ENCODE measurements around the gene ANHX. TPM values are rescaled to one million over a fixed set of nuclear protein-coding genes. Genes with fewer than 3 reads are reported as not detected.
"Not testable (repeated sequence)": the region's sequence is repeated elsewhere in the genome, so short reads cannot be mapped to it uniquely, and the experiment has no call there.

The ANHX gene
- total RNA-seq (not detected), polyA plus RNA-seq (not detected)
- long read RNA-seq, donor 1: 0 reads
- long read RNA-seq, donor 2: 0 reads

DNA sequence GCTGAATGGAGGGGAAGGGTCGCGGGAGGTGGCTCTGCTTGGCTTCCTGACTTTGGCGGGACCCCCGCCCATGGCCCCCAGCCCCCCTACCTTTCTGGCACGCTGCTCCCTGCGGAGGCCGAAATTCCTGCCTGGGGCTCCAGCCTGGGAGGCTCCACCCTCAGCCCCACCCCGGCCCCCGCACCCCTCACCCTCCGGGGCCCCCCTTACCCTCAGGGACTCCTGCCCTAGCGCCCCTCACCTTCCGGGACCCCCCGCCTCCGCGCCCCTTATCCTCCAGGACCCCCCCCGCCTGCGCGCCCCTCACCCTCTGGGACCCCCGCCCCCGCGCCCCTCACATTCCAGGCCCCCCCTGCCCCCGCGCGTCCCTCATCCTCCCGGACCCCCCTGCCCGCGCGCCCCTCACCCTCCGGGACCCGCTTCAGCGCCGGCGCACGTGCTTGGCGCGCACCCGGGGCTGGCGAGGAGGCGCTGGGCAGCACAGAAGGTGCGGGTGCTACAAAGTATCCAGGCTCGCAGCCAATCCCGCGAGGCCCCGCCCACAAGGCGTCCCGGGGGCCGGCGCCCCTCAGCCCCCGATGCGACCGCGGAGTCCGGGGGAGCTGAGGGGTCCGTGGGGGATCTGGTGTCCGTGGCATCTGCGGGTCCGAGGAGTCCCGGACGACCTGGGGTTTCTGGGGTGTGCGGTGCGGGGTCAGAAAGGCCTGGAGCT, at the start of gene ANHX:
ANHX (minus strand) TSS at position 477 of the 712 bp plus-strand sequence. CDS start 1,521 bp downstream, outside the sequence.
- no peak for DNase-seq
- Histone ChIP-seq H3K27ac (ENCODE audit: low read depth in 1 of 2, low read length in 2 of 2) (no peak within 1 kb of the TSS), H3K9me3 (ENCODE audit: control insufficient read depth, low read length) (no peaks in the 10 kb centered on the region), H3K27me3 (ENCODE audit: control insufficient read depth in 1 of 2, insufficient read depth in 2 of 2, low read length in 1 of 2) (no peaks in the 10 kb centered on the region), H3K4me3 (ENCODE audit: low read length in 2 of 2) (no peak within 1 kb of the TSS), H3K36me3 (ENCODE audit: control insufficient read depth in 1 of 2, insufficient read depth in 2 of 2, low read length in 1 of 2) (no peaks in the 10 kb centered on the region), H3K4me1 (ENCODE audit: control insufficient read depth in 1 of 2, insufficient read depth in 2 of 2, low read length in 2 of 2) (no peaks in the 10 kb centered on the region)
- no peak for ATAC-seq (ENCODE audit: low FRiP score)
- WGBS, 2 donors: 37 to 44% methylated on average over 41 to 61 of the region's 61 CpGs
- intact Hi-C loops (cut with DNase I): no loop called here

DNA sequence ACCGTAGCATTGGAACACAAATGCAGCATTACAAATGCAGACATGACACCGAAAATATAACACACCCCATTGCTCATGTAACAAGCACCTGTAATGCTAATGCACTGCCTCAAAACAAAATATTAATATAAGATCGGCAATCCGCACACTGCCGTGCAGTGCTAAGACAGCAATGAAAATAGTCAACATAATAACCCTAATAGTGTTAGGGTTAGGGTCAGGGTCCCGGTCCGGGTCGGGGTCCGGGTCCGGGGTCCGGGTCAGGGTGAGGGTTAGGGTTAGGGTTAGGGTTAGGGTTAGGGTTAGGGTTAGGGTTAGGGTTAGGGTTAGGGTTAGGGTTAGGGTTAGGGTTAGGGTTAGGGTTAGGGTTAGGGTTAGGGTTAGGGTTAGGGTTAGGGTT, 29.0 kb upstream of the ANHX start:
- H3K9me3 ChIP-seq (ENCODE audit: control insufficient read depth, low read length); H3K36me3 ChIP-seq (ENCODE audit: control insufficient read depth in 1 of 2, insufficient read depth in 2 of 2, low read length in 1 of 2); H3K27ac ChIP-seq (ENCODE audit: low read depth in 1 of 2, low read length in 2 of 2); H3K4me1 ChIP-seq (ENCODE audit: control insufficient read depth in 1 of 2, insufficient read depth in 2 of 2, low read length in 2 of 2); H3K4me3 ChIP-seq (ENCODE audit: low read length in 2 of 2); intact Hi-C loops (cut with DNase I); DNase-seq; H3K27me3 ChIP-seq (ENCODE audit: control insufficient read depth in 1 of 2, insufficient read depth in 2 of 2, low read length in 1 of 2); ATAC-seq (ENCODE audit: low FRiP score): not testable (repeated sequence)
- WGBS, 2 donors: 92 to 94% methylated on average over 11 of the region's 11 CpGs

DNA sequence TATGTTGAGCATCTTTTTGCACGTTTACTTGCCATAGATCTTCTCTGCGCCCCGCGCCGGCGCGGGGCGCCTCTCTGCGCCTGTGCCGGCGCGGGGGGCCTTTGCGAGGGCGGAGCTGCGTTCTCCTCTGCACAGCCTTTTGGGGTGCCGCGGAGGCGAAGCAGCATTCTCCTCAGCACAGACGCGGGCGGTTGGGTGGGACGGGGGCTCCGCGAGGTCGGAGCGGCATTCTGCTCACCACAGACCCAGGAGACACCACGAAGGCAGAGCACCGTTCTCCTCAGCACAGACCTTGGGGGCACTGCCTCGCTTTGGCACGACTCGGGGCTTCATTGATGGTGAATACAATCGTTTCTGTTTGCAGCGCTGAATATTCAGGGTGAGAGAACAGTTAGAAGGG, 28.5 kb upstream of the ANHX start:
- DNase-seq (no peak), ATAC-seq (ENCODE audit: low FRiP score) (no peak)
- 78 to 83% methylated on average over 33 of the region's 33 CpGs for WGBS, 2 donors
- Histone ChIP-seq H3K4me1 (ENCODE audit: control insufficient read depth in 1 of 2, insufficient read depth in 2 of 2, low read length in 2 of 2) (no peaks in the 10 kb centered on the region), H3K4me3 (ENCODE audit: low read length in 2 of 2) (no peak overlapping the region), H3K27ac (ENCODE audit: low read depth in 1 of 2, low read length in 2 of 2) (no peak overlapping the region), H3K9me3 (ENCODE audit: control insufficient read depth, low read length) (no peaks in the 10 kb centered on the region), H3K27me3 (ENCODE audit: control insufficient read depth in 1 of 2, insufficient read depth in 2 of 2, low read length in 1 of 2) (no peaks in the 10 kb centered on the region), H3K36me3 (ENCODE audit: control insufficient read depth in 1 of 2, insufficient read depth in 2 of 2, low read length in 1 of 2) (no peaks in the 10 kb centered on the region)
- intact Hi-C loops (cut with DNase I): no loop called here

- 32 to 41% methylated on average over 1 of the region's 1 CpG for WGBS, 2 donors
- Histone ChIP-seq H3K4me1 (ENCODE audit: control insufficient read depth in 1 of 2, insufficient read depth in 2 of 2, low read length in 2 of 2) (no peaks in the 10 kb centered on the region), H3K4me3 (ENCODE audit: low read length in 2 of 2) (no peak overlapping the region), H3K27me3 (ENCODE audit: control insufficient read depth in 1 of 2, insufficient read depth in 2 of 2, low read length in 1 of 2) (no peaks in the 10 kb centered on the region), H3K27ac (ENCODE audit: low read depth in 1 of 2, low read length in 2 of 2) (no peak overlapping the region), H3K9me3 (ENCODE audit: control insufficient read depth, low read length) (peaks cover 3% of the 10 kb centered on the region), H3K36me3 (ENCODE audit: control insufficient read depth in 1 of 2, insufficient read depth in 2 of 2, low read length in 1 of 2) (no peaks in the 10 kb centered on the region)
- no peak for DNase-seq
- intact Hi-C loops (cut with DNase I): no loop called here
- ATAC-seq (ENCODE audit: low FRiP score): no peak
Measured at GRCh38 chr12:133256321-133256720, 20.6 kb upstream of the ANHX start.

DNA sequence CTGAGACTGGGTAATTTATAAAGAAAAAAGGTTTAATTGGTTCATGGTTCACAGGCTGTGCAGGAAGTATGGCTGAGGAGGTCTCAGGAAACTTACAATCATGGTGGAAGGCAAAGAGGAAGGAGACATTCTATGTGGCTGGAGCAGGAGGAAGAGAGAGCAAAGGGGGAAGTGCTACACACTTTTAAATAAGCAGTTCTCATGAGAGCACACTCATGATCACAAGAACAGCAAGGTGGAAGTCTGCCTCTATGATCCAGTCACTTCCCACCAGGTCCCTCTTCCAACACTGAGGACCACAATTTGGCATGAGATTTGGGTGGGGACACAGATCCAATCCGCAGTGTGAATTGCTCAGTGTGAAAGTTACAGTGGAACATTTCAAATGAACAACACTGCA, 20.2 kb upstream of the ANHX start:
- WGBS, 2 donors: 26 to 27% methylated on average over 1 of the region's 1 CpG
- ATAC-seq (ENCODE audit: low FRiP score); H3K4me3 ChIP-seq (ENCODE audit: low read length in 2 of 2); DNase-seq; H3K9me3 ChIP-seq (ENCODE audit: control insufficient read depth, low read length); H3K27me3 ChIP-seq (ENCODE audit: control insufficient read depth in 1 of 2, insufficient read depth in 2 of 2, low read length in 1 of 2); intact Hi-C loops (cut with DNase I); H3K36me3 ChIP-seq (ENCODE audit: control insufficient read depth in 1 of 2, insufficient read depth in 2 of 2, low read length in 1 of 2); H3K4me1 ChIP-seq (ENCODE audit: control insufficient read depth in 1 of 2, insufficient read depth in 2 of 2, low read length in 2 of 2); H3K27ac ChIP-seq (ENCODE audit: low read depth in 1 of 2, low read length in 2 of 2): not testable (repeated sequence)

- H3K9me3 ChIP-seq (ENCODE audit: control insufficient read depth, low read length): peaks cover 3% of the 10 kb centered on the region
- no peaks in the 10 kb centered on the region for H3K36me3 ChIP-seq (ENCODE audit: control insufficient read depth in 1 of 2, insufficient read depth in 2 of 2, low read length in 1 of 2)
- H3K27ac ChIP-seq (ENCODE audit: low read depth in 1 of 2, low read length in 2 of 2): no peak overlapping the region
- intact Hi-C loops (cut with DNase I): no loop called here
- 58 to 65% methylated on average over 6 of the region's 6 CpGs for WGBS, 2 donors
- no peak for DNase-seq
- no peak overlapping the region for H3K4me3 ChIP-seq (ENCODE audit: low read length in 2 of 2)
- no peak for ATAC-seq (ENCODE audit: low FRiP score)
- no peaks in the 10 kb centered on the region for H3K4me1 ChIP-seq (ENCODE audit: control insufficient read depth in 1 of 2, insufficient read depth in 2 of 2, low read length in 2 of 2)
- no peaks in the 10 kb centered on the region for H3K27me3 ChIP-seq (ENCODE audit: control insufficient read depth in 1 of 2, insufficient read depth in 2 of 2, low read length in 1 of 2)
Measured at GRCh38 chr12:133251732-133252131, 16.1 kb upstream of the ANHX start.

GRCh38 chr12:133236556-133236955, 879 bp upstream of the ANHX start:
- DNase-seq: no peak
- 90 to 91% methylated on average over 12 of the region's 12 CpGs for WGBS, 2 donors
- Histone ChIP-seq H3K27ac (ENCODE audit: low read depth in 1 of 2, low read length in 2 of 2) (no peak overlapping the region), H3K27me3 (ENCODE audit: control insufficient read depth in 1 of 2, insufficient read depth in 2 of 2, low read length in 1 of 2) (no peaks in the 10 kb centered on the region), H3K4me3 (ENCODE audit: low read length in 2 of 2) (no peak overlapping the region), H3K4me1 (ENCODE audit: control insufficient read depth in 1 of 2, insufficient read depth in 2 of 2, low read length in 2 of 2) (no peaks in the 10 kb centered on the region), H3K9me3 (ENCODE audit: control insufficient read depth, low read length) (no peaks in the 10 kb centered on the region), H3K36me3 (ENCODE audit: control insufficient read depth in 1 of 2, insufficient read depth in 2 of 2, low read length in 1 of 2) (no peaks in the 10 kb centered on the region)
- no peak for ATAC-seq (ENCODE audit: low FRiP score)
- intact Hi-C loops (cut with DNase I): no loop called here

- no peak overlapping the region for H3K27ac ChIP-seq (ENCODE audit: low read depth in 1 of 2, low read length in 2 of 2)
- 29 to 45% methylated on average over 41 to 44 of the region's 44 CpGs for WGBS, 2 donors
- no peak for ATAC-seq (ENCODE audit: low FRiP score)
- H3K36me3 ChIP-seq (ENCODE audit: control insufficient read depth in 1 of 2, insufficient read depth in 2 of 2, low read length in 1 of 2): no peaks in the 10 kb centered on the region
- no peak overlapping the region for H3K4me3 ChIP-seq (ENCODE audit: low read length in 2 of 2)
- intact Hi-C loops (cut with DNase I): no loop called here
- DNase-seq: no peak
- no peaks in the 10 kb centered on the region for H3K27me3 ChIP-seq (ENCODE audit: control insufficient read depth in 1 of 2, insufficient read depth in 2 of 2, low read length in 1 of 2)
- no peaks in the 10 kb centered on the region for H3K9me3 ChIP-seq (ENCODE audit: control insufficient read depth, low read length)
- no peaks in the 10 kb centered on the region for H3K4me1 ChIP-seq (ENCODE audit: control insufficient read depth in 1 of 2, insufficient read depth in 2 of 2, low read length in 2 of 2)
Measured at GRCh38 chr12:133236144-133236543, 467 bp upstream of the ANHX start.

- intact Hi-C loops (cut with DNase I): no loop called here
- no peak for DNase-seq
- 48 to 53% methylated on average over 20 of the region's 20 CpGs for WGBS, 2 donors
- H3K9me3 ChIP-seq (ENCODE audit: control insufficient read depth, low read length): no peaks in the 10 kb centered on the region
- no peak overlapping the region for H3K4me3 ChIP-seq (ENCODE audit: low read length in 2 of 2)
- H3K36me3 ChIP-seq (ENCODE audit: control insufficient read depth in 1 of 2, insufficient read depth in 2 of 2, low read length in 1 of 2): no peaks in the 10 kb centered on the region
- H3K27me3 ChIP-seq (ENCODE audit: control insufficient read depth in 1 of 2, insufficient read depth in 2 of 2, low read length in 1 of 2): no peaks in the 10 kb centered on the region
- no peaks in the 10 kb centered on the region for H3K4me1 ChIP-seq (ENCODE audit: control insufficient read depth in 1 of 2, insufficient read depth in 2 of 2, low read length in 2 of 2)
- ATAC-seq (ENCODE audit: low FRiP score): no peak
- H3K27ac ChIP-seq (ENCODE audit: low read depth in 1 of 2, low read length in 2 of 2): no peak overlapping the region
Measured at GRCh38 chr12:133234971-133235370, 706 bp downstream of the ANHX start.

Data from aorta (tissue), 5 donors.